GM19372 (cell line): Measurements from ENCODE around the gene COMMD10.
"Not testable (repeated sequence)": the region's sequence is repeated elsewhere in the genome, so short reads cannot be mapped to it uniquely, and the experiment has no call there.

Experiments
- ATAC-seq: cut with Tn5 transposase; IDR thresholded peaks from one replicate; pipeline ENCODE4 v1.9.1; 2021; ENCODE audit warnings: mild to moderate bottlenecking, low read depth, moderate library complexity; ENCODE audit not compliant: unreplicated experiment

The COMMD10 gene

GRCh38 chr5:116091416-116091815 lies 6.6 kb downstream of the COMMD10 start:
- ATAC-seq = no peak

- ATAC-seq = no peak
These were observed 12.5 kb downstream of the COMMD10 start for GRCh38 chr5:116097301-116097700.

- no peak for ATAC-seq
These were observed 14.2 kb downstream of the COMMD10 start for GRCh38 chr5:116098998-116099397.

DNA sequence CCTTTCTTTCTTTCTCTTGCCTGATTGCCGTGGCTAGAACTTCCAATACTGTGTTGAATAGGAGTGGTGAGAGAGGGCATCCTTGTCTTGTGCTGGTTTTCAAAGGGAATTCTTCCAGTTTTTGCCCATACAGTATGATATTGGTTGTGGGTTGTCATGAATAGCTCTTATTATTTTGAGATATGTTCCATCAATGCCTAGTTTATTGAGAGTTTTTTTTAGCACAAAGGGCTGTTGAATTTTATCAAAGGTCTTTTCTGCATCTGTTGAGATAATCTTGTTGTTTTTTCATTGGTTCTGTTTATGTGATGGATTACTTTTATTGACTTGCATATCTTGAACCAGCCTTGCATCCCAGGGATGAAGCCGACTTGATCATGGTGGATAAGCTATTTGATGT lies 20.1 kb downstream of the COMMD10 start:
- not testable (repeated sequence) for ATAC-seq

- no peak for ATAC-seq
These were observed 30.3 kb downstream of the COMMD10 start for GRCh38 chr5:116115163-116115562.

GRCh38 chr5:116130471-116130870 lies 45.6 kb downstream of the COMMD10 start:
- no peak for ATAC-seq

DNA sequence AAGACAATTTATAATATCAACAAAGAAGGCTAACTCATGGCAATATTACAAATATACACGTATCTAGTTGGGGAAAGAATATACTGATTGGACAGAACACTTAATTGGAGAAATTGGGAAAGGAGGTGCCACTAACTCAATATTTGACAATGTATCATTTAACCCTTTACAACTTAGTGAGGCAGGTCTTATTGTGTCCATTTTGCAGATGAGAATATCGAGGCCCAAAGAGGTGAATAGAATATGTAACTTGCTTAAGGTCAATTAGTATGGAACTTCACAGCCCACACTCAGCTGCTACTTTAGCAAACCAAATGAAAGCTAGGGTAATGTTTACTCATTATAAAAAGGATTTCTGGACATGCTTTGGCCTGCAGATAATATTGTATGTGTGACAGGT lies 46.2 kb downstream of the COMMD10 start:
- no peak for ATAC-seq

DNA sequence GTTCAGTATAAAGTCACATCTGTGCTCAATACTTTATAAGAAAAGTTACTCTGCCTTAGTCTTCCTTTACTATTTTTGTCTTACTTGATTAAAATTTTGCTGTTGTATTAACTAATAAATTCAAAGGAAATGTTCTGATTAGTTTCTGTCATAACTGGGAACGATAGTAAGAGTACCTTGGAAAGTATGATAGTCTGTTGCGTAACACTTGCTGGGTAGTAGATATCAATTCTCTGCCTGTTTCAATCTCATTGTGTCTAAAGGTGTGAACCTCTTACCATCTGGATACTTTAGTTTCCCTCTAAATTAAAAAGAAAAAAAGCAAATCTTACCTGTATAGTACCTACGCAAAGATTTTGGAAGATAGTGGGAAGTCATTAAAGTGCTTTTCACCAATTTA lies 48.5 kb downstream of the COMMD10 start:
- ATAC-seq = no peak

DNA sequence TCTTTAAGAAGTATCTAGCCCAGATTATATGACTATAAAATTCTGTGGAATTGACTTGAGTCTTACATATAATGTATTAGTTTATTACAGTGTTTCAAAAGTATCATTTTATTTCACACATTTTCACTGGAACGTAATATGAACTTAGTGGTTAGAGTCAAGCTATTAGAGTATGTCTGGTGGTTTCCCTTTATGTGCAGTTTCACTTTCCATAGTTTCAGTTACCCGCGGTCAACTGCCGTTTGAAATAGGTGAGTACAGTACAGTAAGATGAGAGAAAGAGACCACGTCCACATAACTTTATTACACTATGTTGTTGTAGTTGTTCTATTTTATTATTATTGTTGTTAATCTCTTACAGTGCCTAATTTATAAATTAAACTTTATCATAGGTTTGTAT lies 50.5 kb downstream of the COMMD10 start:
- ATAC-seq = peak; percentile 98

DNA sequence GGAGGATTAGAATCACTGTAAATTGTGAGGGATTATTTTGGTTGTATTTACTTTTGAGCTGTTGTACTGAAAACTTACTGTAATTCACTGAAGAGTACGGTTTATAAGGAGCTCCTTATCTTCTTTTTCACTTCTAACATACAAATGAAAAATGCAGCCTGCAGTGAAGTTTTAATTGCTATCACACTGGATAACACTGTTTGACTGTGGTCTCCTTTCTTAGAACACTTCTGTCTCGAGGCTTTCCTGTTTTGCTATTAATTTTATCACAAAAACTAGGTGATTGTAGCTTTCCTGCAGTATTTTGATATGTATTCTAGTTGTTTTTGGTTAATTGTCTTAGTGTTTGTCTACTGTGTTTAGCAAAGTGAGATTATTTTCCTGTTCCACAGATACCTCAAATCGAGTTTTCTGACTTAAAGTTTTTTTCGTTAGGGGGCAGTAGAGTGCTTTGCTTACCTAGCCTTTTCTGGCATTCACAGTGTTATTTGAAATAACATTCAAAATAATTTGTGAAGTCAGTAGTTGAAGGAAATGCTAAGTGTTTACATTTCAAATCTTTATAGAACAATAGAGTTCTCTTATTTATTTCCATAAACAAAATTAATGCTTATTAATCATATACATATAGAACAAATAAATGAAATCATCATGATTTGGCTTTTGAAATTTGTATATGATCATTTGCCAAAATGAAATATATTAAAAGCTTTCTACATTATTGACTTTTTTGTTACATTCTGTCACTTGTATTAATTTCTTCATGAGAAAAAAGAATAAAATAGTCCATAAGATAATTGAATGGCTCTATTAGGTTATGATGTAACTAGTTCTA lies 52.9 kb downstream of the COMMD10 start:
- peak; percentile 45 for ATAC-seq

GRCh38 chr5:116142495-116142894 lies 57.7 kb downstream of the COMMD10 start:
- ATAC-seq = no peak

GRCh38 chr5:116144103-116144502 lies 59.3 kb downstream of the COMMD10 start:
- ATAC-seq = no peak

- ATAC-seq = no peak
These were observed 60.2 kb downstream of the COMMD10 start for GRCh38 chr5:116144991-116145390.

DNA sequence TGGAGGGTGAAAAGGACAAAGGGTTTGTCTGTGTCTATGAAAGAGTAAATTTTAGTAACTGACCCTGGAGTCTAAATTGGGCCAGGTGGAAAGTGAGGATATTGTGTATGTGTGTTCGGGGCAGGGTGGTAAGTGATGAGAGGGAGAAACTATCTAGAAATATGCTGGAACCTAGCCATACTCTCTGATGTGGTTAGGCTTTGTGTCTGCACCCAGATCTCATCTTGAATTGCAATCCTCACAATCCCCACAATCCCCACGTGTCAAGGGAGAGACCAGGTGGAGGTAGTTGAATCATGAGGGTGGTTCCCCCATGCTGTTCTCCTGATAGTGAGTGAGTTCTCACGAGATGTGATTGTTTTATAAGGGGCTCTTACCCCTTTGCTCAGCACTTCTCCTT lies 60.6 kb downstream of the COMMD10 start:
- no peak for ATAC-seq

DNA sequence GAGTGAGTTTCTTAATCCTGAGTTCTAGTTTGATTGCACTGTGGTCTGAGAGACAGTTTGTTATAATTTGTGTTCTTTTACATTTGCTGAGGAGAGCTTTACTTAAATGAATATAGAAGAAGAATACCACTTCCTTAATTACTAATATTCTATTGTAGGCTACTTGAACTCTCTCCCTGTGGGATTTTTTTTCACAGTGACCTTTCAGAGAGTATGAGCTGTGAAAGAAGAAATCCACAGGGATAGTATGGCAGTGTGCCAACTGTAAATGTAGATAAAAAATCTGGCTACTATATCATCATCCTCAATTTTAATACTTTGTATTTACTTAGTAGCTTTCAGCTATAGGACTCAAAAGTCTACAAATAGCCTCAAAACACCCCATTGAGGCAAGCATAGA lies 67.3 kb downstream of the COMMD10 start:
- no peak for ATAC-seq

DNA sequence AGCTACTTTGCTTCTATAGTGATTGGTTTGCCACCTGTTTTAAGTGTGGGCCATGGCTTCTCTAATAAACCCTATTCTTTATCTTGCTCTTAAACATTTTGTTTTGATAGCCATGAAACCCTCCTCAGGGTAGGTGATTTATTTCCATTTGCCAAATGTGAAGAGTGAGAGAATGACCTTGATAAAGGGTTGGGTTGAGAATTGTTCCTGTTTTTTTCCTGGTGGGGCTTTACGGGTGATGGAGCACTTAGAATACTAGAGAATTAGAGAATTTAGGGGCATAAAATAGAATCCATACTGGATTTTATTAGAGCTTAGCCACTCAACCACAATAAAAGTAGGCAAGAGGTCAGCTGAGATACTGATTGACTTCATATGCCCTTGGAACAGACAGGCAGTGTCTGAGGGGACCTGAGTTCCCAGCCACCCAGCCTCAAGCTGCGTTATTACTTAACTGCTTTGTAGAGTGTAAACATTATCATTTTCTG lies 68.9 kb downstream of the COMMD10 start:
- no peak for ATAC-seq

- ATAC-seq = no peak
These were observed 69.4 kb downstream of the COMMD10 start for GRCh38 chr5:116154252-116154651.

DNA sequence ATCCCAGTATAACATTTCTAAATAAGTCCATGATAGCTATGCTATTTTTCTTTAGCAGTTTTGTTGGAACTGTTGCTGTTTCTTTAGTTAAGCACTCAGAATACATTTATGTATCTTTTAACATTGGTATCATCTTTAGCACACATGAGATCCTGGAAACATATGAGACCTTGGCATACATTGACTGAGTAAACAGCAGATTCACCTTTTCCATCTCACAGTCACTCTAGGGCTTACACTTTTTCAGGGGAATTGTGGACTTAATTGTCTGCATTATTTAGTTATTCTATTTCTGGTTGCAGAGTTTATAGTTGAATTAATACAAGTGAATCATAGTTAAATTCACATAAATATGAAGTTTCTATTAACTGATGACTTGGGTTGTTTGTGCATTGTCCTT lies 70.1 kb downstream of the COMMD10 start:
- no peak for ATAC-seq

DNA sequence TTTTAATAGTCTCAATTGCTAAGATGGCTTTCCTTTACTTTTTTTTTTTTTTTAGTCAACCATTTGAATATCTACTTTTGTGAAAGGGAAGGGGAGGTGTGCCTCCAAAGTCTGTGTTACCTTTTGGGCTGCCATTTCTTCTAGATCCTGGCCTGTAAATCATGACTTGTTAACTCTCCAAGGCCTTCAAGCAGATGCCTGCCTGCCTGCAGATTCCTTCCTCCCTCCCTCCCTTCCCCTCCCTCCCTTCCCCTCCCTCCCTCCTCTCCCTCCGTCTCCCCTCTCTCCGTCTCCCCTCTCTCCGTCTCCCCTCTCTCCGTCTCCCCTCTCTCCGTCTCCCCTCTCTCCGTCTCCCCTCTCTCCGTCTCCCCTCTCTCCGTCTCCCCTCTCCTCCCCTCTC lies 73.1 kb downstream of the COMMD10 start:
- ATAC-seq = no peak

- no peak for ATAC-seq
These were observed 74.2 kb downstream of the COMMD10 start for GRCh38 chr5:116159006-116159405.

- no peak for ATAC-seq
These were observed 89.3 kb downstream of the COMMD10 start for GRCh38 chr5:116174111-116174510.

DNA sequence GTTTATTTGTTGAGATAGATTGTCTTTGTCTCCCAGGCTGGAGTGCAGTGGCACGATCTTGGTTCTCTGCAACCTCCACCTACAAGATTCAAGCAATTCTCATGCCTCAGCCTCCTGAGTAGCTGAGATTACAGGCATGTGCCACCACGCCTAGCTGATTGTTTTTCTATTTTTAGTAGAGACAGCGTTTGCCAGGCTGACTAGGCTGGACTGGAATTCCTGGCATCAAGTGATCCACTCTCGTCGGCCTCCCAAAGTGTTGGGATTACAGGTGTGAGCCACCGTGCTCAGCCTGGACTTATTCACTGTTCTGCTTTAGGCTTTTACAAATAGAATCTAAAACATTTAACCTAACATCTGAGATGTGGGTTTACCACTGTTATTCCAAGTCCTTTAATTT lies 91.3 kb downstream of the COMMD10 start:
- ATAC-seq = no peak
